ENCODE data around the gene SLC1A1. TPM values are rescaled to one million over a fixed set of nuclear protein-coding genes. Genes with fewer than 3 reads are reported as not detected.

Gene SLC1A1
- total RNA-seq, 4 donors from 2014 or later: 6.8 to 19.2 (median 11.8) TPM

- H3K4me1 ChIP-seq: no peaks in the 10 kb centered on the region
- intact Hi-C loops (cut with DNase I; ENCODE audit: low total_unique reads): no loop called here
- H3K27ac ChIP-seq: peak overlapping the region; percentile 34 to 53
- H3K9me3 ChIP-seq: no peaks in the 10 kb centered on the region
- H3K4me3 ChIP-seq: no peak overlapping the region
- peak in 2 of 4 experiments; percentile 11 to 16 for TF ChIP-seq CTCF (IDR thresholded peaks at IDR 0.05)
- TF ChIP-seq POLR2A (IDR thresholded peaks at IDR 0.05): no peak
- H3K27me3 ChIP-seq: no peaks in the 10 kb centered on the region
- H3K36me3 ChIP-seq: no peaks in the 10 kb centered on the region
- DNase-seq: peak in 1 of 2 donors; percentile 28
Observed at GRCh38 chr9:4548811-4549725, 58.8 kb downstream of the SLC1A1 start.

- intact Hi-C loops (cut with DNase I; ENCODE audit: low total_unique reads): no loop called here
- no peaks in the 10 kb centered on the region for H3K36me3 ChIP-seq
- no peak for DNase-seq
- H3K27me3 ChIP-seq: no peaks in the 10 kb centered on the region
- no peak for TF ChIP-seq CTCF (IDR thresholded peaks at IDR 0.05)
- no peak for TF ChIP-seq POLR2A (IDR thresholded peaks at IDR 0.05)
- peak overlapping the region in 1 of 2 donors; percentile 53 for H3K27ac ChIP-seq
- H3K4me3 ChIP-seq: no peak overlapping the region
- H3K9me3 ChIP-seq: no peaks in the 10 kb centered on the region
- H3K4me1 ChIP-seq: no peaks in the 10 kb centered on the region
Observed at GRCh38 chr9:4549751-4550295, 59.6 kb downstream of the SLC1A1 start.

- H3K4me1 ChIP-seq: no peaks in the 10 kb centered on the region
- TF ChIP-seq POLR2A (IDR thresholded peaks at IDR 0.05) (no peak), CTCF (IDR thresholded peaks at IDR 0.05) (no peak)
- intact Hi-C loops (cut with DNase I; ENCODE audit: low total_unique reads): no loop called here
- H3K27ac ChIP-seq: peak overlapping the region in 1 of 2 donors; percentile 53
- no peaks in the 10 kb centered on the region for H3K27me3 ChIP-seq
- H3K9me3 ChIP-seq: no peaks in the 10 kb centered on the region
- no peak overlapping the region for H3K4me3 ChIP-seq
- H3K36me3 ChIP-seq: no peaks in the 10 kb centered on the region
- no peak for DNase-seq
Observed at GRCh38 chr9:4550777-4551484, 60.7 kb downstream of the SLC1A1 start.

DNA sequence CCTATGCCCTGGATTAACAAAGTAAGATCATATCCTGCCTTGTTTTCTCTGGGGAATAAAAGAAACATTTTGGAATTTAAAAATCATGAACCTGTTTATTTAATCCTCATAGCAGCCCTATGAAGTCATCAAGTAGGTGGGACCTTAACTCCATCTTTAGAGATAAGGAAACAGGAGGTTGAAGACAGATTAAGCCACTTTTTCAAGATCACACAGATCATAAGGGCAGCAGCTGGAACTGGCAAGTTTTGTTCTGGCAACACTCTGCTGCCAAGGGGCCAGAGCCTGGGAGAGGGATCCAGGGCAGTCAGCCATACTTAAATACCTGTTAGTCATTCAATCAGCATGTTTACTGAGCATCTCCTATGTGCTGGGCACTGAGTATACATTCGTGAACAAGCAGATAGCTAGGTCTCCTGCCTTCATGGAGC lies 63.7 kb downstream of the SLC1A1 start:
- H3K9me3 ChIP-seq: no peaks in the 10 kb centered on the region
- H3K4me1 ChIP-seq: no peaks in the 10 kb centered on the region
- intact Hi-C loops (cut with DNase I; ENCODE audit: low total_unique reads): no loop called here
- TF ChIP-seq POLR2A (IDR thresholded peaks at IDR 0.05) (no peak), CTCF (IDR thresholded peaks at IDR 0.05) (no peak)
- DNase-seq: peak in 1 of 2 donors; percentile 31
- H3K27ac ChIP-seq: peak overlapping the region; percentile 36 to 61
- H3K27me3 ChIP-seq: no peaks in the 10 kb centered on the region
- H3K4me3 ChIP-seq: no peak overlapping the region
- H3K36me3 ChIP-seq: no peaks in the 10 kb centered on the region

Measured in uterus (tissue), 4 donors.